Activated CD4-positive, alpha-beta T cell treated with anti-CD3 and anti-CD28 coated beads, Interleukin-2, Interleukin-6, amounts not matched to agents 100 ng/mL and 50 ng/mL, durations not matched to agents 16 hours and 8 hours (primary cell): ENCODE results near the gene ETV3.

Source experiments
- DNase-seq: peaks from one replicate; pipeline ENCODE4 v3.0.0-alpha.2; 2020

Gene ETV3

DNA sequence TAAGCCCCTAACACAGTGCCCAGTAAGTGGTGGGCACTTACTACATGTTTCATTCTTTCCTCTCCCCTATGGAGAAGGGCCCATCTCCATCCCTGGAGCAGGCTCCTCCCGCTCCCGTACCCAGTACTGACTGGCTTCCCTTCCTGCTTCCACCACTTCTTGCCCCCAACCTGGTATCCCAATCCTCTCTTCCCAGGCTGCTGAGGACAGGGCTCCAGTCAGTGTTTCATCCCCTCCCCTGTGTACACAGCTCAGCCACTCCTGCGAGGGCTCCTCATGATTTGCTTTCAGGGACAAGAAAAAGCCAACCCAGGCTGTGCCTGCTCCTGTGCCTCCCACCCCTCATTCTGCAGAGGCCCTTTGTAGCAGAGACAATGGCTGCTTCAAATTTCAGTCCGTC, 20.8 kb upstream of the ETV3 start:
- no peak for DNase-seq

DNA sequence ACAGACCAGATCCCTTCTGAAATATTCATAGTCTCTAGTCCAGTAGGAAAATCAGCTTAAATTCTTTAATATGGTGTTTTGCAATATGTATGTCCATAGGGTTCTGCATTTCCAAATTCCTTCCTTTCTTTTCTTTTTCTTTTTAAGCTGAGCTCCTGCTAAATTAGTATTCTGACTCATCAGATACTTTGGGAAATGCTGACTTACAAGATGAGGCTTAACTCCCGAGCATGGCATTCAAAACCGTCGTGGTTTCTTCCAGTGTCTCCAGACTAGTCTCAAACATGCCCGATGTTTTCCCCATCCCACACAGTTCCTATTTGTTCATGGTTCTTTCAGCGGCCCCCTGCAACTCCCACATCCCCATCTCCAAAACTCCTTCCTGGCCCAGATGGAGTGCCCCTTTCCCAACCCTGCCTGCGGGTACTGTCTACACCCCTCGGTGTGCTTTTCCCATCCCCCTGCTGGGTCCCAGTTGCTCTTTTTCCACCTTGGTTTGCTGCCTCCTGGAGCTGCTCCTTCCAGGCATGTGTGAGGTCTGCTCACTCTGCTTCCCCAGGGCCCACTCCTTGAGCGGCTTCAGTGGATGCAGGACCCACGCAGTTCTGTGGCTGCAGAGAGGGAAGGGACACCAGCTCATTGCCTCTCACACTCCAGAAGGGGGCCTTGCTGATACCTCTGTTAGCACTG, 19.5 kb upstream of the ETV3 start:
- no peak for DNase-seq

DNA sequence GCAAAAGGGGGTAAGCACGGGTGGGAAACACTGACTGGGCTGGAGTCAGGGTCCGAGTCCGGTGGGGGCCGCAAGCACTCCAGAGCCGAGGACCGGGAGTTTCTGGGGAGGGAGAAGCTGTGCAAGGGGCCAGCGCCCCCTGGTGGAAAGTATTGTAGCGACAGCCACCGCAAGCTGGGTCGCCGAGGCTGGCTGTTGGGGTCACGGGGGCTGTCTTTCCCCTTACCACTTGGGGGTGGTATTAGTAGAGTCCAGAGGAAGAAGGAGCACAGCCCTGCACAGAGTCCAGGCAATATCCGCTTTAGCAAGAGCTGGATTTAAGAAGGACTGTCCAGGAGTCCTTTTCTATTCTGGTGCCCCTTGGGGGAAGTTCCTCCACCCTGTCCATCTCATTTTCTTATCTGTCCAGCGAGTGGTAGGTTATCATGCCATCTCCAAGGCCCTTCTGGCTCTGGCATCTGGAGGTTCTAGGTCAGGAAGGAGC, 17.9 kb upstream of the ETV3 start:
- DNase-seq, result peak; percentile 82

DNA sequence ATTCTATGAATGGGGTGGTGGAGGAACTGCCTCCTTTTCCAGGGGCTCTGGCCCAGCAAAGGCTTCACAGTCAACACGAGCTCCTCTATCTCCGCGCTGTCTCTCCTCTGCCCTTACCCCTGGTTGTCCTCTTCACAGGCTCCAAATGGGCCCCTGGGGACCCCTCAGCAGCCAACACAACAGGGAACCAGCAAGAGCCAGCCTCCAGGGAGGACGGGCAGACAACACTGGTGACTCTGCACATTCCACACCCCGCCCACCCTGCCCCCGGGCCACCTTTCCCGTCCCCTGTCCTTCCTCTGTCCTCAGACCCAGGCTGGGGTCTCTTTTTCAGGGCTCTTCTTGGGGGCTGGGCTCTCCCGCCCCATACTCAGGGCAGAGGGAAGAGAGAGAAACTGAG, 17.5 kb upstream of the ETV3 start:
- no peak for DNase-seq

DNA sequence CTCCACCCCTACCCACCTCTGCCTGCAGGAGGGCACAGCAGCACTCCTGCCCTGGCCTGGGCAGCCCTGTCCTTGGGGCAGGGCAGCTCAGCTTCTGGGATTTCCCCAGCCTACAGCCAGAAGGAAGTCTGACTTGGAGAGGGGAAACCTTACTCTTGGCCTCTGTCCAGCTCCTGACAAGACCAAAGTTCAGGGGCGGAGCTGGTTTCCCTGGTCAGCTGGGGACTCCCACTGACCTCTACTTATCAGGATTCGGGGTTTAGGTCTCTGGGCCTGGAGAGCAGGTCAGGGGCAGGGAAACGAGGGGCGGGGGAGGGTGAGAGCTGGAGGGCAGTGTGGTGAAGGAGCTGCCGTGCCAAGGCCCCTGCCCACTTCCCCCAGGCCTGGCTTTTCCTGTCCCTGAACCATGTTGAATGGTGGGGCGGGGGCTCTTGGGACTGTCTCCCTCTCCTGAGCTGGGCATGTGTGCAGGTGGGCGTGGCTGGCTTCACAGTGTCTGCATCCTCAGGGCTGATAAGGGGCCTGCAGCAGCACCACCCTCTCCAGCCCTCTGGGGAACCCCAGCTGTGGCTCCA, 16.8 kb upstream of the ETV3 start:
- DNase-seq, result no peak

DNA sequence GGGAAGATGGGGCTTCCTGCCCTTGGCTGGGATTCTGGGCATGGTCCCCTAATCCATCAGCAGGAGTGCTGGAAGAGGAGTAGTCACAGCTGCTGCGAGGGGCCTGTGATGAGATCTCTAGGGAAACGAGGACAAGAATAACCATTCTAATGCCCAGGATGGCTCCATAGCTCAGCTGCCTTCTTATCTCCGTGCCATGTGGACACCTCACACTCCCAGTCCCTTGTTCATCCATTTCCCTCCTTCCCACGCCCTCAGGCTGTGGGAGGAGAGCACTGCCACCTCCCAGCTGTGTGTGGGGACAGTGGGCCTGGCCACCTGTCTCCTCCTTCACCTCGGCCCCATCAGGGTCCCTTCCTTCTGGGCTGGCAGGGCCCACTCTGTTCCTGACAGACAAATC, 16.1 kb upstream of the ETV3 start:
- no peak for DNase-seq

DNA sequence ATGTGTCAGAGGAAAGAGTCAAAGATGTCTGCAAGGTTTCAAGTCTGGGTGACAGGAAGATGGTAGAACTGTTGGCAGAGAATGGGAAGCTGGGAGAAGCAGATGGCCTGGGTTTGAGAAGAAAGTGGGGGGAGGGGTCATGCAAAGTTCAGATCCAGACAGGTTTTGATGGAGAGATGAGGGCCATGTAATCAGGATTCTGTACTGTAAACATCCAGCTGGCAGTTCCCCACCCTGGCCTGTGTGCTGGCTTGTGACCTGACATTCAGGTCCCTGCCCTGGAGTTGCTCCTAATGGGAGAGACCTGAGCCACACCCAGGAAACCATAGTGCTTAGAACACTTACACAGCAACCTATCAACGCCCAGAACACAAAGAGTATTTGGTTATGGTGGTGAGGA, 15.6 kb upstream of the ETV3 start:
- DNase-seq, result no peak

DNA sequence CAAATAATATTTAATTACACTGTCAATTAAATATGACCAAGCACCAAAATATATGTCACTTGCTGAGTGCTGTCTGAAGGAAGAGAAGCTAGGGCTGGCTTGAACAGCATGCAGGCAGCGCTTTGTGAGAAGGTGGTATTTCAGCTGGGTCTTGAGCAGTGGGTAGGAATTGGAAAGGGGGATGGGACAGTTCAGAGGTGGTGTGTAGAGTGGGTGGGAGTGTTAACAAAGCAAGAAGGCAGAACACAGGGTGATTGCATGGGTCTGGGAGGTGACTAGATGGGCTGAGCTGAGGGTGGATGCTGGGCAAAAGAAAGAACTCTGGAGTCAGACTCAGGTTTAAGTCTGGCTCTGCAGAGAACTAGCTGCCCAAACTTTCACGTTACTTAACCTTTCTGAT, 14.3 kb upstream of the ETV3 start:
- no peak for DNase-seq

DNA sequence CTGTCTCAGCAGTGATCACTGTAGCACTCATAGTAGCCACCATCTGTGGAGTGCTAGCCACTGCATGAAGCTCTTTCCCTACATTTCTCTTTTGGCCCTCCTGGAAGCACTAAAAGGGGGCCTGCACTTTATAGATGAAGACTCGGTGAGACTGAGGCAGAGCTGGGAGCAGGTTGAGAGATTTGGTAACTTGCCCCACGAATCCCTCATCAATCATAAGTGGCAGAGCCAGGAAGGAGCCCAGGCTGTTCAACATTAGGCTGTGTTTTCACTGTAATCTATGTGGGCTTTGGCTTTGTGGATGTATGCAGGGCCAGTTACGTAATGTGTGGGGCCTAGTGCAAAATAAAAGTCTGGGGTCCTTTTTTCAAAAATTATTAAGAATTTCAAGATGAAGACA, 13.3 kb upstream of the ETV3 start:
- DNase-seq, result no peak

DNA sequence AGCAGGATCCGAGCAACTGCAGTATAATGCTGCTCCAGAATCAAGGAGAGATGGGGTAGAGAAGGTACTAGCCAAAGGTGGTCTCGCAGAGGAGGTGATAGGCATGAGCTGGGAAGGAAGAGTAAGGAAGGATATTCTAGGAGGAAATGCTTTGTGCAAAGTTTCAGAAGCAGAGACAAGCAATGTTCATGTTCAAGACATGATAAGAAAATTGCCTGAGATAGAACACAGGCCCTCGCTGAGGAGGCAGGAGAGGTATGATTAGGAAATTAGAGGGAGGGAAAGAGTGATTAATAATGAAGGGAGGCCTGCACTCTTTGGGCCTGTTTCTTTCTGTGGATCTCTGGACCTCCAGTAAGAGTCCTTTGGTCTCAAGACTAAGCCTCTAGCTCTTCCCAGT, 12.9 kb upstream of the ETV3 start:
- DNase-seq, result no peak

DNA sequence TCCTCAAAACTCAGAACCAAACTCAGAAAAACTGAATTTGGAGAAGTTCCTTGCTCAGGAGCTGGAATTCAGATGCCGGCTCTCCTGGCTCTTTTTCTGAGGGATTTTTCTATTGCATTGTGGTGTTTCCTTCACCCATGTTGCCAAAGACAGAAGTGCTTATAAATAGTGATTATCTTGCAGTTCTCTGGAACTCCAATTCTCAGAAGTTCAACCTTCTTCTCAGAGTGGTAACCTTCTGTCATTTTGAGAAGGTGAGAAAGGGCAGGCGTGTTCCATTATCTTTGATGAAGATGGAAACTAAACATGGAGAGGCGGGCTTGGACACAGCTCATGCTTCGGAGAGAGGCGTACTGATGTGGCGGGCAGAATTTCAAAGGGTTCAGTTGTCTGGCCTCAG, 12.4 kb upstream of the ETV3 start:
- no peak for DNase-seq

DNA sequence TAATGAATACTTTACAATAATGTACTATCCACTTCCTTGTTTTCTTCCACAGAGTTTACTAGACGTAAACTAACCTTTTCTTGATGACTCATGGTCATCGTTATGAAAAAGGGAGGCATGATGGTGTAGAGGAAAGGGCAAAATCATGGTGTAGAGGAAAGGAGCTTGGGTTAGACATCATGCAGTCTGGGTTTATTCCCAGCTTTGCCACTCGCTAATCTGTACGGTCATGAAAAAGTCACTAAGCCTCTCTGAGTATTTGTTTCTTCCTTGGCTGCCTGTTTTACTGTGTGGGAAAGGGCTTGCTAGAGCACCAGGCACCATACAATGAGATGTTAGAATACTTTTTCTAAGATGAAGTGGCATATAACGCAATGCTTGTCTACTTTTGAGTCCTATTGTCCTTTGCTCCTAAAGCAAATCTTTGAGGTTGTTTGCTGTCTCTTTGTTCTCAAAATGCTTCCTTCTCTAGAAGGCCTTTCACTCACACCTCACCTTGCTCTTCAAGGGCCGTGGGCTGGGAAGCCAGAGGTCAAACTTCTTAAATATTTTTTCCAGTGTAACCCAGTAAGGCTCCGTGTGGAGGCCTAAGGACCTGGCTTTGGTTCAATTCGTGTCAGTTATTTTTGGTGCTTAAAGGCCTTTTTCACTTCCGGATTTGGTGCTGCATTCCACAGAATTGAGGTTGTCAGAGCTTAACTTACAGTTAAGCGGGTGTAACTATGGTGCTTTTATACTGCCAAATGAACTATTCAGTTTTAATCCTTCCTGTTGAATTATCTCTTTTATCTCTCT, 9.9 kb upstream of the ETV3 start:
- no peak for DNase-seq

DNA sequence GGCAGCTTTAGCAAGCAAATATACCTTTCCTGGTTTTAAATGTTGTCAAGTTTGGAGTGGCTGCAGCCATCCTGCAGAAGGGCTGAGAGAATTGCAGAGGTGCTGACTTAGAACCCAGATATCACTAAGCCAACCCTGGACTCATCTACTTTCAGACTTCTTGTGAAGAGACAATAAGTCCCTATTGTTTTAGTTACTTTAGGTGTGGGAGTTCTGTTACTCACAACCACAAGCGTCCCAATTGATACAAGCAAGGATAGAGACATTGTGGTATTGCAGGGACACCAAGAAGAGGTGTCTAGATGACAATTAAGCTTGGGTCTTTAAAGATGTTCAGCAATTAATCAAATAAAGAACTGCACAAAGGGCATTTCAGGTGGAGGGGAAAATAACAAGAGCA, 8.8 kb upstream of the ETV3 start:
- DNase-seq, result no peak

DNA sequence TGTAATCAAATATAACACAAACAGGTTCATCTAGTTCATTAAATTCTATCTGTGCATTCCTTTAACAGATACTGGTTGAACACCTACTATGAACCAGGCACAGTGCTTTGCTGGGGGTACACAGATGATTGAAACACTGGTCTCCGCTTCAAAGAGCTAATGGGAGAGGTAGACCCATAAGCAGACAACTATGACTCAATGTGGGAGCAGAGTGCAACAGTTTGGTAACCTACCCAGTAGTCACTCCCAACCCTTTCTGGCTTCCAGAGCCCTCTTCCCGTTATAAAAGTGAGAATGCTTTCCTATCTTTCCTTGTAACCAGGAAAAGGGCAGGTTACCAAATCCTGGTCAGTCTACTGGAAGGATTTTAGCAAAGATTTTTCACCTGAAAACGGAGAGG, 8.0 kb upstream of the ETV3 start:
- DNase-seq, result no peak

DNA sequence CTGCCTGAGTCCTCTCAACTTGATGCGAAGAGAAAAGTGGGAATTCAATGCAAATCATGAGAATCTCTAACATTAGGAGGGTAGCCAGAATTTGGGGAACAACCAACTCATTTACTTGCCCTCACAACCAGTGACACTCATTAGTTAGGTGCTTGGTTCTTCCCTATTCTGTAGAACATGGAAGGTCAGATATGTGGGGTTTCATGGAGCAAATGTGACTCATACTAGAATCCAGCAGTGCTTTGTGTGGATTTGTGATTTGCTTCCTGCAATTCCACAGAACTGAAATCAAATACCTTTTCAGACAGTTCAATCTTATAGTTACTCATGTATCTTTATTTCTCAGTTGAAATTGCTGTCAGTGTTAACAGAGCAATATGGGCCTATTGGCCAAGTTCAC, 6.9 kb upstream of the ETV3 start:
- DNase-seq, result no peak

DNA sequence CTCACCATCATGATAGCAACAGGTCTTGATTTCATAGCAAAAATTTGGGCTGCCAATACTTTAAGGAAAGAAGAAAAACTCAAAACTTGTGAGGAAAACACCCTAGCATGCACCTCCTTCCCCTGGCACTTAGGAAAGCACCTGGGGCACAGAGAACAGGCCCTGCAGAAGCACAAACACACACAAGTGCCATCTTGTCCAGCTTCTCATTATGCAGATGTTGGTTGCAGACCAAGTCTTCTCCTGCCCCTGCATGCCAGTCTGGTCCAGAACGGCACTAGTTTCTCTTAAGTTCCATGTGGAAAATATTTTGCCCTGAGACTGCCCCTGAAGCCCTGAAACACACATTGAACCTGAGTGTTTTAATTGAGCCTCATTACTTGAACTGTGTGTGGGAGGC, 6.3 kb upstream of the ETV3 start:
- no peak for DNase-seq

DNA sequence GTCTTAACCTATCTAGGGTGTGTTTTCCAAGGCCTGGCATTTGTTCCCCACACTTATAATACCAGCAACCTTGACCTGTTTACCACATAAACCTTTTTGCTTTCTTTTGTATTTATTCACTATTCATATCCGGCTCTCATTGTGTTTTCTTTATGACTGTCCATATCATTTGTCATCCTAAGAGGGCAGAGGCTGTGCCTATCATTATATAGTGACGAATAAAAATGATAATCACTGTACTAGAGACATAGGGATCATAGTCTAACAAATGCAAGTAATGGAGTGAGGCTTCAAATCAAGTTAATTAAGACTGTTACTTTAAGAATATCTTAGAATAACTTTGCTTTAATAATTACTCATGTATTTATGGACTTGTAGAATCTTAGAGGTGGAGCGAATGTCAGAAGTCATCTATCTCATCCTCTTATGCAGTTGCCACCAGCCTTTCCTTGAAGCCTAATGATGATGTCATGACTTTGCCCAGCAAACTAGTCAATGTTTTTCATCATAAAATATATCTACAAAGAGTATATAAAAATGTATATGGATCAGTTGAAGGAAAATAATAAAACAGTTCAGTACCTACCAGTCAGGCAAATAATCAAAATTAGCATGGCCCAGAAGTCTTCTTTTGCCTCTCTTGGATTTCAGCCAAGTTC, 4.7 kb upstream of the ETV3 start:
- peak; percentile 11 for DNase-seq

DNA sequence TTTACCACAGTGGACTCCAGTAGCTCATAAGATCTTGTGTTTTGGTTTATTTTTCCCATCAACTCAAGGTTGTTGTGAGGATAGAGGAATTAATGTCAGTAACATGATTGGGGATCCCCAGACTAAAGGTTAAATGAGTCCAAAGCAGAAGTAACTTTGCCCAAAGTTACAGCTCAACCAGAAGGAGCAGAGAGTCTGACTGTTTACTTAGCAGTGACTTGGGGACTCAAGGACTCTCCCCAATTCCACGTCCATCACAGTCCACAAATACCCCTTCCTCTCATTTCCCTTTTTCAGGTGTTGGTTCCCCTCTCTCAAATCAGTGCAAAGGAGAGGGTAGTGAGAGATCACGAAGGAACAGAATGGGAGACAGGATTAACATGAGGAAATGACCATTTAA, 4.0 kb upstream of the ETV3 start:
- DNase-seq, result no peak

DNA sequence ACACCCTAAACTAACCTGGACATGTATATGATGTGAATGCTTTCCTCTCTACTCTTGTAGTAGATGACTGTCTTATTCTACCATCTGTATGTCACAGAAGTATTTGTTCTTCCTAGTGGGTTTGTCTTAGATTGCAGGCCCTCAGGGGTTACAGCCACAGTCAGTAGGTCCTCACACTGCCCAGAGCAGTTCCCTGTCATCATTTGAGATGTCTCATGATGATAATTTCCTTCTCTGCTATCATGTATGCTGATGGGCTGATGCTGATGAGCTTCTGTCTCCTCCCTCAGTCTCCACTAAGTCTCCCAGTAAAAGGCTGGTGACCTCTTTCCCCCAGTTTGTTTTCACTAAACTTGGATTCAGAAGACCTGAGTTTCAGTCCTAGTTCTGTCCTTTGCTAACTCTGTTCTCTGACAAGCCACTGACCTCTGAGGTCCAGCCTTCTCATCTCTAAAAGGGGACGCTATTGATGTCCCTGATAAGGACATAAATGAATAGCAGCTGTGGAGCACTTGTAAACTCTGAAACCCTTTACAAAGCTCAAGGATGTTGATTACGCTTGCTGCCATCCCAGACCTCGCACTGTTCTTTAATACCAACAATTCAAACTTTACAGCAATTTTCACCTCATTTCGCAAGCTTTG, 3.1 kb upstream of the ETV3 start:
- no peak for DNase-seq

DNA sequence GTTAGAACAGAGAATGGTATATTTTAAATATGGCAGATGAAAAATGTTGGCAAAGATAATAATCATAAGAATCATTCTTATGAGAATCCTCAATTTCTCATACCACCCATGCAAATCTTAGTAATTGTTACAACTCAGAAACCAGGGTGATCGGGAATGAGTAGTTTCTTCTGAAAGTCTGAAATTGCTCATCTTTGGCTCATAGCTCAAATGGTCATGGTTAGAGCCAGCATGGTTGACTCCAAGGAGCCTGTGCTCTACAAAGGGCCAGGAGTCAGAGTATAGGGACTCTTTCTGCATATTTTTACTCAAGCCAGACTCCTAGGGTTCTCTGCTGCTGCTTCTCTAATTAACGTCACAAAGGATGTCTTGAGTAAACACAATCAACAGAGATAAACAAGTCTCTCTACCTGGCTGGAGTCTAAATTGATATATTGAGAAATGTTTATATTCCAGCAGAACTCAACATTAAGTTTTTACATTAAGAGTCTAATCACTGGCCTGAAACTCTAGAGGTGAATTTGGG, 1.9 kb upstream of the ETV3 start:
- DNase-seq, result peak; percentile 54

DNA sequence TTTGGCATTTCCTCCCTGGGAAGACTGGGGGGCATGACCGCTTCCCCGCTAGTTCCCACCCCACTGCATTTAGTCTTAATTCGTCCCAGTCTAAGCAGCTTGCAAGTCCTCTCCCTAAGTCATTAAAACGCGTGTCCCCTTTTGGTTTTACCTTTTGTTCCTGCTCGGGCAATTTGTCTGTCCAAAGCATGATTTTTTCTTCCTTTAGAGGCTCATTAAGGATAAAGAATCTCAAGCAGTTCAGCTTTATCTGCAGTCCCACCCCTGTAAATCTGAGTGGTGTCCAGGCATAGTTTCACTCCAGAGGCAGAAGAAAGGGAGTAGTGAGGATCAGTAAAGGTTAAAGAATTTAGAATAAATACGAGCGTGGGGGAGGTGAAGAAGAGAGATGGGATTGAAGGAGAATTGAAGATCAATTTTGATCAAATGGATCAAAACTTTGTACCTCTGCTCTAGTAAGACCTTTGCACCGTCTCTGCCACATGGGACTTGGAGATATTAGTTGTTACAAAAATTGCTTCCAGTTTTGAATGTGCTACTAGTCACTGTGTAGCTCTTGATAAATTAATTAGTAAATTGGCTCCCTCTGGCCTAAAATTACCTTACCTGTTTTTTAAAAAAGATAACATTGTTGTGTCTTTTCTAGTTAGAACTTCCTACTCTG, 989 bp upstream of the ETV3 start:
- DNase-seq, result no peak
